ENCODE data around the gene ZNF37A.

The ZNF37A gene

GRCh38 chr10:38184477-38184876 lies 90.3 kb downstream of the ZNF37A start:
- no peak for DNase-seq (ENCODE audit: low read depth)
- TF ChIP-seq CTCF (IDR thresholded peaks at IDR 0.05; ENCODE audit: insufficient read depth, low read depth, low read length, missing control alignments) = no peak
- no peak overlapping the region for H3K4me3 ChIP-seq (ENCODE audit: low read length)

Measured in epithelial cell of esophagus (primary cell).